Left renal cortex interstitium (tissue), 4 donors: Measurements from ENCODE around the gene ICA1. TPM values are rescaled to one million over a fixed set of nuclear protein-coding genes. Genes with fewer than 3 reads are reported as not detected.
"Not testable (repeated sequence)": the region's sequence is repeated elsewhere in the genome, so short reads cannot be mapped to it uniquely, and the experiment has no call there.

ENCODE experiments used
- DNase-seq, 4 donors: peaks; one replicate each; pipeline ENCODE4 v3.0.0-alpha.2; 2013; ENCODE audit warnings: low read depth in 4 of 4, low spot score in 2 of 4, missing footprints in 1 of 4
- polyA plus RNA-seq, 4 donors: library from polyadenylated mRNA; unstranded; fragments of 120-200 nt; gene quantifications; one replicate each; pipeline ENCODE4 v1.2.1, GENCODE V29; 2013; ENCODE audit not compliant: insufficient read length in 4 of 4

Gene ICA1
- polyA plus RNA-seq, 4 donors: 17.4 to 44.2 (median 27.3) TPM

DNA sequence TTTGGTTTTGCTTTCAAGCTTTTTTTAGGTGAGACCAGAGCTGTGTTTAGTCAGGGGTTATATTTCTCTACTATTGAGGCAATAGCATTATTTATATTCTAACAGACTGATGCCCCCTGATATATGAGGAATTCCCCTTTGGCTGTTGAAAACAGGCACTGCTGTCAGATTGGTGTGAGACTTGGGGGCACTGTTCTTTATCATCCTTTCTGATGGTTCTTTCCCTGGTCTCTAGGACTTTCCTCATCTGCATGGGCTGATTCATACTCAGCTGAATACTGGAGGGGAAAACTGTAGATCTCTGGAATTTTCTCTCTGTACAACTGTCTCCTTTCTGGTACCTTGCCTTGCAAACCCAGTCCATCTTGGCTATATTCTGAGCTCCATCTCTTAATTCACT lies 10.0 kb upstream of the ICA1 start:
- no peak for DNase-seq

DNA sequence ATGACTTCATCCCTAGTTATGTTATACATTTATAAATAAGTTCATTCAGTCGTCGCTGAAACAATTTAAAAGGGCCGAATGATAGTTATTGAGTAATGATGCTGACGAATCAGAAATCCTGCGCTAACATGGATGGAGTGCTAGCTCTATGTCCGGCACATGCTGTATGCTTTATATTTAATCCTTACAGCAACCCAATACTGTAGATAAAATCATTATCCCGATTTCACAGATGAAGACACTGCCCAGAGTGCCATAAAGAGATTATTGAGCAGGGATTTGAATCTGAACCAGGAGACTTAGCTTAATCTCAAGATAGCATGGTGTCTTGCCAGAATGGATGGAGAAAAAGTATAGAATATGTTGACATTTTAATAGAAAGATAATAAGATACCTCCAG lies 1.1 kb upstream of the ICA1 start:
- no peak for DNase-seq

DNA sequence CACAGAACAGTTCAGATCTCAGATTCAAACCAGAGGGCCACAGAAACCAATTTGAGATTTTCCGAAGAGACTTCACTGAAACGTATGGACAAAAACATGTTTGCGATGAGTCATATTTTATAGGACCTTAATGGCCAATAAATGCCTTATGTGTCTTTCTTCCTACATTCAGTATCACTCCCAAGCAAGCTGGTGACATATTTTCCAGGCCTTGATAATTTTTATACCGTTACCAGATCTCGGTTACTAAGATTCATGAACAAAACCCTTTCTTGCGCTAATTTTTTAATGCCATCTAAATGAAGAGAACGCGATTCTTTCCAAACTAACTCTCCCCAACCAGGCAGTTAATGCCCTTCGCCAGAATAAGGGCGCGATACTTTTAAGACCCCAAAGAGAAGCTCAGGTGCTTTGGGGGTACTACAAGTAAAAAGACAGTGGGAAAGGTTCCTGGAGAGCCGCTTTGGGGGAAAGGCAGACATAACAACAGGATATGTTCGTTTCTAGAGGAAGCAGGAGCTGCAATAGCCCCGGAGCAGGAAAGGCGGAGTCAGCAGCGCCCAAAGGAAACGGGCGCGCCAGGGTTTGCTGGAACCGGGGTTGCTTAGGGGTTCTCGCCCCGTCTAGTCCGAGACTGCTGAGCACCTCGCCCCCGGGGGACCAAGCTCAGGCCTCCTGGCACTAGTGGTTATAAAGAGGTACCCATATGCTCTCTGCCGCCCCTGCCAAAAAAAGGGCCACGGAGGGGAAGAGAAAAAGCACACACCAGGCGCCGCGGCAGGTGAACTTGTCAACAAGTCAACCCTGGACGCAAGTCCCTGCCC lies 884 bp downstream of the ICA1 start:
- DNase-seq: no peak

DNA sequence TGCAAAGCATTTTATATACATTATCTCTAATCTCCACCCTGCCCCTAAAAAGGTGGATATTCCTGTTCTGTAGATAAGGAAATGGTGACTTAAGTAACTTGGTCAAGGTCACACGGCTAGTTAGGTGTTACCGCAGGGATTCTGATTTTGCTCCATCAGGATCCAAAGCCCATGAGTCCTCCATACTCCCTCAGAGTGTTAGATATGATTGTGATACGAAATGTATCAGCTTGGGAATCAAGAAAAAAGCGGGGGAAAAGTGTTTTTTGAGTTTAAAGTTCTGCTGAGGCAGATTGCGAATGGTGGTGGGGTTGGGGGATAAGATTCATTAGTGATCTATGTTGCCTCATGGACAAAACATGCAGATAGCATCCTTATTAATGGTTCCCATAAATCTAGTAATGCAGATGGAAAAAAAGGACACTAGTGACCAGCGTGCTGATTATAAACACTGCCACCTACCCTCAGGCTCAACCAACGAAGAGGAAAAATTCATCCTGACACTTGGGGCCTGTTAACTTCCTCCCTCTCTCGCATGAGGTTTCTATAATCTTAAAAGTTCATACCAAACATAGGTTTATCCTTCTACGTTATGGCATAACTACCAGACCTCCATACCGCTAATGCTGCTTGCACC lies 2.3 kb downstream of the ICA1 start:
- no peak for DNase-seq

DNA sequence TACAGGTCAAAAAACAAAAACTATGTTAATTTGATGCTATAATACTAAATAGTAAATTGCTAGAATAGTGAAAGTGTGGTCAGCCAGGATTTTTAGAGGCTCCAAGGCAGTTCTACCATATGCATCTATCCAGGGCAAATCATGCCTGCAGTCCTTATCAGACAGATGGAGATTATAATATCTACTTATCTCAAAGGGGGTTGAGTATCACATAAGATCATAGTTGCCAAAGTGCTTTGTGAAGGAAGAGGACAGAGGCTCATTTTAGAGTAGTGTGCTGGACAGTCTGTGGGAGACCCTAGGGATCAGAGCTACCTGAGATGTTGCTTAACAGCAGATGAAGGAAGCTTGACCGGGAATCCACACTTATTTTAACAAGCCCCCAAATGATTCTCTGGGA lies 3.2 kb downstream of the ICA1 start:
- DNase-seq: no peak

DNA sequence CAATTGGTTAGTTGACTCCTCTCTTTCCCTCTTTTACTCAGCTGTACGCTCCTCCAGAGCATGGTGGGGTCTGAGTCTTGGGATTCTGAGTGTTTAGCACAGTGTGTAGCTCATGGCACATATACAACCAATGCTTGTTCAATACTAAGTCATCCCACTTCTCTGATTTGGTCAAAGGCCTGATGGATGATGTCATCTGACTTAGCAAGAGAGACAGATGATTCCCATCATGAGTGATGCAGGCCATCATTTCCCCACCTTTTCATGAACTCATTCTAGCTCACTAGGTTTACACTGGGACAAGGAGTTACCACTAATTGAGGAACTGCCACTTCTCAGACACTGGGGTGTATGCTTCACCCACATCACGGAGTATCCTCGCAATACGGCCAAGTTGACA lies 3.8 kb downstream of the ICA1 start:
- DNase-seq: no peak

DNA sequence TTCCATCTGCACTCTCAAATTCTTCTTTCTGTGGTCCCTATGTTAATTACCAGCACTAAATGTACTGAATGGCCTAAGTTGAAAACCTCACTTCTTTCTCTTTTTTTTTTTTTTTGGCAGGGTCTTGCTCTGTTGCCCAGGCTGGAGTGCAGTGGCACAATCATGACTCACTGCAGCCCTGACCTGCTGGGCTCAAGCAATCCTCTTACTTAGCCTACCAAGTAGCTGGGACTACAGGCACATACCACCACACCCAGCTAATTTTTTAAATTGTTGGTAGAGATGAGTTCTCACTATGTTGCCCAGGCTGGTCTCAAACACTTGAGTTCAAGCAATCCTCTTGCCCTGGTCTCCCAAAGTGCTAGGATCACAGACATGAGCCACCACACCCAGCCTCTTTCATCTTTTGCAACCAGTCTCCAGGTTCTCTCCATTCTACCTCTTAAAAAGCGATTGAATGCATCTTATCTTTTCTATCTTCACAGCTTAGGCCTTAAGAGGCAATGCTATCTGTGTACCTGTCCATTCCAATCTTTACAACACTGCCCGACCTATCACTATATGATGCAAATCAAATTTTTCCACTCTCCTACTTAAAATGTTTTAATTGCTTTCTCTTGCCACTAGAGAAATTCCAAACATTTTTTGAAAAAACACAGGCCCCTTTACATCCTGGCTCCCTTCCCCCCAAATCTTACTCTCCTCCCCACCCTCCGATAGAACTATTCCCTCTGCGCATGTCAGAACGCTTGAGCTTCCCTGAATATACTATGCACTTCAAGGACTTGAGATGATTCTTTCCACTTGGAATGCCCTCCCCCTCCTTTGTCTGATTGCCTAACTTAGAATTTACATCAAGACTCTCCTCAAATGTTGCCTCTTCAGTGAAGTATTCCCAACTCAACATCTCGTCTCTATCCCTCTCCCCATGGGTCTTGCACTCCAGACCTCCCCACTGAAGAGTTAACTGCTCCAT lies 6.0 kb downstream of the ICA1 start:
- no peak for DNase-seq

DNA sequence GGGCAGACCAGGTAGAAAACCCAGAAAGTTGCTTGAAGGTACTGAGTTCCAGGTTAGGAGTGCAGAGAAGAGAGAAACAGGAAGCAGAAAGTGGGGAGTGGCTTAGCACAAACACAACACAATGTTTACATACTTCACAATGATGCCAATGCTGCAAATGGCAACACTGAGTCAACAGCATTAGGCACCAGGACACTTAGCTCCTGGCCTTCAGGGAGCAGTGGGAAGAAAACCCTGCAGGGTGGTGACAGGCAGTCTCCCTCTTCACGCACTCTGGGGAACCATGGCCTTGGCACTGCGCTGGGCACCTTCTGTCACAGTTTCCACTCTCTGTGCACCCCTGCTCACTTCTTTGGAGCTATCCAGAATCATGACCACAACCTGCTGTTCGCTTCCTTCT lies 7.3 kb downstream of the ICA1 start:
- no peak for DNase-seq

DNA sequence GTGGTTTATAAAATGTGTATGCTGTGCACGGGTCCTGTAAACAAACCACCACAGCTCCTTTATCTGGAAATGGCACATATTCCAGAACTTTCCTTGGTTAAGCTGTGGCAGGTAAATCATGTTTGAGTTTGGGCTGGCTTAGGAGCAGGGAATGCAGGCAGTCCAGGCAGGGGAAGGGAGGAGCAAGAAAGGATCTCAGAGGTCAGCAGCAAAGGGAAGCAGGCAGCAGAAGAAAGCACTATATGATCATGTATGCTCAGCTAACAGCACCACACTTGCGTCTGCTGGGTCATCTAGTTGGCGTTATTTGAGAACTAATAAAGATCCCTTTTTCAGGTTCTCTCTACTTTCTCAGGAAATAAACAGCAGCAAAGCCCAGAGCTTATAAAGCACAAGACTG lies 7.8 kb downstream of the ICA1 start:
- DNase-seq: no peak

DNA sequence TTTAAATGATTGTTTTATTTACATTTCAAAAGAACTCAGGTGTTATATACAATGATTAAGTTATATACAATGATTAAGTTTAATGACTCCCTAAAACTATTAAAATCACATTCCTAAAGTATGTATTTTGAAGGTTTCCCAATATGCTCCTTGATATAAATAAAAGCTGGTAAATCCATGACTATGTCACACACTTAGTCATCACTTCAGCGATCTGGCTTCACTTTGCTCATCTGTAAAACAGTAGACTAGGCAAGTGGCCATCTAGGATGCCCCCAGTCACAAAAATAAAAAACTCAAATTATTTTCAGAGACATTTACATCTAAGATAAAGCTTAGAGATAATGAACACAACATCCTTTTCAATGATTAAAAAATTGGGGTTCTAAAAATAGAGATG lies 10.8 kb downstream of the ICA1 start:
- no peak for DNase-seq

DNA sequence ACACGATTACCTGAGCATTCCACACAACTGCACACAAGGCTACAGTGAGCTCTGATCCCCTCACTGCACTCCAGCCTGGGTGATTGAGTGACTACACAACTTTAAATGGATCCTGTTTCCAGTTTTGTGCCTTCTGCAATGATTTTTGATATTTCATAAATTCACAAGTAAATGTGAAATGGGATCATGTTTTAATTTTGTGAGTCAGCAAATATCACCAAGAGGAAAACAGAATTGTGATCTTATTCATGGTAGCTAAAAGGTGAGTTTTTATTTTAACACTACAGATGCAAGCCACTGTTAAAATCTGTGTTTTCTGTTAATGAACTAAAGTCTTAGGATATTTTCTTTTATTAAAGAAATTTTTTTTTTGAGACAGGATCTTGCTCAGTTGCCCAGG lies 11.4 kb downstream of the ICA1 start:
- DNase-seq: no peak

DNA sequence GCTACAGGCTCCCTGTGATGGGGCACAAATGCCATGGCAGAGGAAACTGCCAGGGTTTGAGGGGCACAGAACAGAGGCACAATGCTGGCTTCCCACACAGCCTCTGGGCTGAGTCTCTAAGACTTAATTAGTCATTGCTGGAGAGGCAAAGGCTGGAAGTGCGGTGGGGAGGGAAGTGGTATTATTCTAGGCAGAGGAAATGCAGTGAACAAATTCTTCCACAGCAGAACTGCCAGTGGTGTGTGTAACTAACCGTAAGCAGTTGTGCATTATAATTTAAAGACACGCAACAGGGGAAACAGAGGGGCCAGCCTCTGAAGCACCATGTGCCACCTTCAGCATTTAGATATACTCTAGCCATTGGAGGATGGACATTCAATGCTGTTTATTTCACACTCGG lies 12.8 kb downstream of the ICA1 start:
- DNase-seq: no peak

DNA sequence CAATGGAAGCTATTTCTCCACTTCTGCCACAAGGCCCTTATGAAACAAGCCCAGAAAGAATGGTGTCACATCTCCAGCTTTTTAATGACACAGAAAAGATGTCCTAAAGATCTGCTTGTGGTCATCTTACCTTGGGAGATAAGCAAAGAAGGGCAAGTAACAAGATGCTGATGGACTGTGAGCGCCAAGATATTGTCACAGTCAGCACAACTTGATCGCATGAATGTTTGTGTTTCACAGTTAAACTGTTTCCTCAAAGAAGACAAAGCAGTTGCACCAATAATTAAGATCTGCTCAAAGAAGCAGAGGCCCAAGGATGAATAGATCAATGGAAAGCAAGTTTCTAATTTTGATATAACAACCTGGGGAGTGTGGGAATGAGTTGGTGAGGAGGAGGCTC lies 15.9 kb downstream of the ICA1 start:
- DNase-seq: no peak

DNA sequence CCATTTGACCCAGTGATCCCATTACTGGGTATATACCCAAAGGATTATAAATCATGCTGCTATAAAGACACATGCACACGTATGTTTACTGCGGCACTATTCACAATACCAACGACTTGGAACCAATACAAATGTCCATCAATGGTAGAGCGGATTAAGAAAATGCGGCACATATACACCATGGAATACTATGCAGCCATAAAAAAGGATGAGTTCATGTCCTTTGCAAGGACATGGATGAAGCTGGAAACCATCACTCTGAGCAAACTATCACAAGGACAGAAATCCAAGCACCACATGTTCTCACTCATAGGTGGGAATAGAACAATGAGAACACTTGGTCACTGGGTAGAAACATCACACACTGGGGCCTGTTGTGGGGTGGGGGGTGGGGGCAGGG lies 16.9 kb downstream of the ICA1 start:
- not testable (repeated sequence) for DNase-seq

DNA sequence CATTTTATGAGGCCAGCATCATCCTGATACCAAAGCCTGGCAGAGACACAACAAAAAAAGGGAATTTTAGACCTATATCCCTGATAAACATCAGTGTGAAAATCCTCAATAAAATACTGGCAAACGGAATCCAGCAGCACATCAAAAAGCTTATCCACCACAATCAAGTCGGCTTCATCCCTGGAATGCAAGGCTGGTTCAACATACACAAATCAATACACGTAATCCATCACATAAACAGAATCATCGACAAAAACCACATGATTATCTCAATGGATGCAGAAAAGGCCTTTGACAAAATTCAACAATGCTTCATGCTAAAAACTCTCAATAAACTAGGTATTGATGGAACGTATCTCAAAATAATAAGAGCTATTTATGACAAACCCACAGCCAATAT lies 18.9 kb downstream of the ICA1 start:
- DNase-seq: not testable (repeated sequence)

DNA sequence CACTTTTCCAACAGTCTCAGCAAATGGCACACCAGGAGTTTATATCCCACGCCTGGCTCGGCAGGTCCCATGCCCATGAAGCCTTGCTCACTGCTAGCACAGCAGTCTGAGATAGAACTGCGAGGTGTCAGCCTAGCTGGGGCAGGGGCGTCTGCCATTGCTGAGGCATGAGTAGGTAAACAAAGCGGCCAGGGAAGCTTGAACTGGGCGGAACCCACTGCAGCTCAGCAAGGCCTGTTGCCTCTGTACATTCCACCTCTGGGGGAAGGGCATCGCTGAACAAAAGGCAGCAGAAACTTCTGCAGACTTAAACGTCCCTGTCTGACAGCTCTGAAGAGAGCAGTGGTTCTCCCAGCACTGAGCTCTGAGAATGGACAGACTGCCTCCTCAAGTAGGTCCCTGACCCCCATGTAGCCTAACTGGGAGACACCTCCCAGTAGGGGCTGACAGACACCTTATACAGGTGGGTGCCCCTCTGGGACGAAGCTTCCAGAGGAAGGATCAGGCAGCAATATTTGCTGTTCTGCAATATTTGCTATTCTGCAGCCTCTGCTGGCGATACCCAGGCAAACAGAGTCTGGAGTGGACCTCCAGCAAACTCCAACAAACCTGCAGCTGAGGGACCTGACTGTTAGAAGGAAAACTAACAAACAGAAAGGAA lies 22.1 kb downstream of the ICA1 start:
- DNase-seq: not testable (repeated sequence)

DNA sequence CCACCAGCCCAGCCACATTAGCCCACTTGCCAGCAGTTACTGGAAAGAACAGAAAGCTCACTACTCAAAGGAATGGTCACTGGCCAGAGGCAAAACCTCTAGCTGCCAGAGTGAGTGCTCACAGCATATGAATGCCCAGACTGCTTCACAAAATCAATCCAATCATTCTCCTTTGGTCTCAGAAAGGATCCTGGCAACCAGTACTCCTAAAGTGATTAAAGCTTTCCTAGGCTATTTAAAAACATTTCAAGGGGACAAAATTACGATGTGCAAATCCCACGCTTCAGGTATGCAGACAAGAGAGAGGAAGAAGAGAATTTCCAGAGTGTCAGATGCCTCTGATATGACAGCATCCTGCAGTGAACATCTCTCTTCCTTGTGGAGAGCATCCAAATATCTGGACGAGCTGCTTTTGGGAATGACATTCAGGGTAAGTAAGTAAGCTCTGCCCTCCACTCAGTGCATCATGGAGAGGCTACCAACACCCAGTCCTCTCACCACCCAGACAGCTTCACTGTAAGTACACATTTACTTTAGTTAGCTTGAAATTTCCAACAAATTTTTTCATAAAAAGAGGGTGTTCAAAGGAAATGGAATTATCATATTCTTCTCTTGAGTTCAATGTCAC lies 25.1 kb downstream of the ICA1 start:
- no peak for DNase-seq

DNA sequence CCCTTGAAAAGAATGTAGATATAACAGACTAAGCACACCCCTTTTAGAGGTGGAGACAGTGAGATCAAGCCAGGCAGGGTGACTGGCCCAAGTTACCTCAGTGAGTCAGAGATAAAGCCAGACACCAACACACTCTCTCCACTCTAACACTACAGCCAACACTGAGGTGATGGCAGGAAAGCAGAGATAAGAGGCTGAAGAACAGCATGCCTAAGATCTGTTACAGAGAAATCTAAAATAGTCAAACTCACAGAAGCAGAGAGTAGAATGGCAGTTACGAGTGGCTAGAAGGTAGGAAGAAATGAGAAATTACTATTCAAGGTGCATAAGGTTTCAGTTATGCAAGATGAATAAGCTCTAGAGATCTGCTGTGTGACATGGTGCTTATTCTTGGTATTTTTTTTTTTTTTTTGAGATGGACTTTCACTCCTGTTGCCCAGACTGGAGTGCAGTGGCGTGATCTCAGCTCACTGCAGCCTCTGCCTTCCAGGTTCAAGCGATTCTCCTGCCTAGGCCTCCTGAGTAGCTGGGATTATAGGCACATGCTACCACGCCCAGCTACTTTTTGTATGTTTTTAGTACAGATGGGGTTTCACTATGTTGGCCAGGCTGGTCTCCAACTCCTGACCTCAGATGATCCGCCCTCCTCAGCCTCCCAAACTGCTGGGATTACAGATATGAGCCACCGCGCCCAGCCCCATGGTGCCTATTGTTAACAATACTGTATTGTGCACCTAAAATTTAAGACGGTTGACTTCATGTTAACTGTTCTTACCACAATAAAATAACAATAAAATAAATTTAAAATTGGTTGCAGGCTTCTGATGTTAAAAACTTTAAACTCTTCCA lies 28.7 kb downstream of the ICA1 start:
- DNase-seq: no peak

DNA sequence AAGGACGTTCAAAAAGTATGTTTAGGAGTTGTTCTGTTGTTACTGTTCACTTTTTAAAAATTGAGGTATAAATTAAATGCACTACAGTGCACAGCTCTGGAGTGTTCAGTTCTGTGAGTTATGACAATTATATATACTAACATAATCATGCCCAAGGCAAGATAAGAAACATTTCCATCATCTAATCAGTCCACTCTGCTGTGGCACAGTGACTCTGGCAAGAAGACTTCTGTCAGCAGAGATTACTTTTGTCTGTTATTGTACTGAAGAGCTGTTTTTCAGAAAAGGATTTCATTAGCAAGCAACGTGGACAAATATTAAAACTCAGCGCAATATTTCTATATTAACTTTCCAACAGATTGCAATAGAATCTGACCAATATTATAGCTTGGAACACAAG lies 32.0 kb downstream of the ICA1 start:
- no peak for DNase-seq
